ENCODE data around the gene ZNF619. TPM values are rescaled to one million over a fixed set of nuclear protein-coding genes. Genes with fewer than 3 reads are reported as not detected.
A peak's percentile ranks its signal among the peaks of the same experiment; 100 is the strongest.

The ZNF619 gene
- 1 to 10 TPM; 9.6 to 9.8 TPM for total RNA-seq

- peak; percentile 59 to 68 for DNase-seq
- peaks cover 5 to 6% of the 10 kb centered on the region in 2 donors for H3K36me3 Mint-ChIP-seq (ENCODE audit: insufficient read depth in 2 of 2)
- no peaks in the 10 kb centered on the region for H3K9me3 Mint-ChIP-seq
- H3K27ac Mint-ChIP-seq, result peak within 1 kb of the TSS; percentile 99
- ATAC-seq (replicated peaks in 1 of 2), result peak; percentile 82 to 92
- peak within 1 kb of the TSS; percentile 88 to 99 for H3K4me3 Mint-ChIP-seq
- H3K27me3 Mint-ChIP-seq (ENCODE audit: low read depth), result no peaks in the 10 kb centered on the region
- H3K4me1 Mint-ChIP-seq (ENCODE audit: low read depth), result peaks cover 10% of the 10 kb centered on the region
These were observed at the start of gene ZNF619 for GRCh38 chr3:40476478-40477470. TSS of gene ZNF619 (plus strand) at chr3:40477122. CDS start at chr3:40477980, 858 bp downstream.

- DNase-seq, result no peak
- H3K4me3 Mint-ChIP-seq, result no peak overlapping the region
- no peaks in the 10 kb centered on the region for H3K4me1 Mint-ChIP-seq (ENCODE audit: low read depth)
- H3K9me3 Mint-ChIP-seq, result no peaks in the 10 kb centered on the region
- H3K36me3 Mint-ChIP-seq (ENCODE audit: insufficient read depth in 2 of 2), result no peaks in the 10 kb centered on the region
- H3K27me3 Mint-ChIP-seq (ENCODE audit: low read depth), result peaks cover 7% of the 10 kb centered on the region
- H3K27ac Mint-ChIP-seq, result peak overlapping the region; percentile 19
- ATAC-seq (replicated peaks in 1 of 2), result no peak
These were observed 44.1 kb upstream of the ZNF619 start for GRCh38 chr3:40432793-40433192.

- Mint-ChIP-seq H3K27me3 (ENCODE audit: low read depth) (no peaks in the 10 kb centered on the region), H3K36me3 (ENCODE audit: insufficient read depth in 2 of 2) (peaks cover 0 to 2% of the 10 kb centered on the region in 2 donors), H3K4me3 (no peak overlapping the region), H3K27ac (no peak overlapping the region), H3K4me1 (ENCODE audit: low read depth) (no peaks in the 10 kb centered on the region), H3K9me3 (peaks cover 0 to 4% of the 10 kb centered on the region in 2 donors)
- no peak for DNase-seq
- no peak for ATAC-seq (replicated peaks in 1 of 2)
These were observed 39.0 kb upstream of the ZNF619 start for GRCh38 chr3:40437889-40438288.

- H3K27me3 Mint-ChIP-seq (ENCODE audit: low read depth), result no peaks in the 10 kb centered on the region
- peaks cover 0 to 4% of the 10 kb centered on the region in 2 donors for H3K9me3 Mint-ChIP-seq
- H3K4me1 Mint-ChIP-seq (ENCODE audit: low read depth), result no peaks in the 10 kb centered on the region
- no peak overlapping the region for H3K4me3 Mint-ChIP-seq
- ATAC-seq (replicated peaks in 1 of 2), result no peak
- peaks cover 2% of the 10 kb centered on the region in 2 donors for H3K36me3 Mint-ChIP-seq (ENCODE audit: insufficient read depth in 2 of 2)
- no peak for DNase-seq
- no peak overlapping the region for H3K27ac Mint-ChIP-seq
These were observed 31.9 kb upstream of the ZNF619 start for GRCh38 chr3:40445062-40445461.

GRCh38 chr3:40445880-40446279 lies 31.0 kb upstream of the ZNF619 start:
- no peaks in the 10 kb centered on the region for H3K27me3 Mint-ChIP-seq (ENCODE audit: low read depth)
- H3K27ac Mint-ChIP-seq, result peak overlapping the region; percentile 7
- no peak for DNase-seq
- no peaks in the 10 kb centered on the region for H3K9me3 Mint-ChIP-seq
- H3K36me3 Mint-ChIP-seq (ENCODE audit: insufficient read depth in 2 of 2), result peaks cover 2 to 3% of the 10 kb centered on the region in 2 donors
- no peak for ATAC-seq (replicated peaks in 1 of 2)
- H3K4me1 Mint-ChIP-seq (ENCODE audit: low read depth), result peaks cover 3% of the 10 kb centered on the region
- no peak overlapping the region for H3K4me3 Mint-ChIP-seq

- Mint-ChIP-seq H3K36me3 (ENCODE audit: insufficient read depth in 2 of 2) (peaks cover 2 to 3% of the 10 kb centered on the region in 2 donors), H3K27me3 (ENCODE audit: low read depth) (no peaks in the 10 kb centered on the region), H3K4me3 (no peak overlapping the region), H3K9me3 (no peaks in the 10 kb centered on the region), H3K27ac (no peak overlapping the region), H3K4me1 (ENCODE audit: low read depth) (peaks cover 38% of the 10 kb centered on the region)
- DNase-seq (no peak), ATAC-seq (replicated peaks in 1 of 2) (no peak)
These were observed 26.5 kb upstream of the ZNF619 start for GRCh38 chr3:40450438-40450837.

GRCh38 chr3:40451551-40451950 lies 25.4 kb upstream of the ZNF619 start:
- no peak for ATAC-seq (replicated peaks in 1 of 2)
- H3K4me3 Mint-ChIP-seq, result peak overlapping the region; percentile 100

GRCh38 chr3:40452057-40452456 lies 24.9 kb upstream of the ZNF619 start:
- H3K27me3 Mint-ChIP-seq (ENCODE audit: low read depth), result no peaks in the 10 kb centered on the region
- no peaks in the 10 kb centered on the region for H3K9me3 Mint-ChIP-seq
- ATAC-seq (replicated peaks in 1 of 2), result no peak
- peak overlapping the region; percentile 97 for H3K27ac Mint-ChIP-seq
- no peak for DNase-seq
- H3K4me3 Mint-ChIP-seq, result peak overlapping the region; percentile 100
- peaks cover 48% of the 10 kb centered on the region for H3K4me1 Mint-ChIP-seq (ENCODE audit: low read depth)
- H3K36me3 Mint-ChIP-seq (ENCODE audit: insufficient read depth in 2 of 2), result peaks cover 4 to 6% of the 10 kb centered on the region in 2 donors

More at GRCh38 chr3:40451551-40451950, 25.4 kb upstream of the ZNF619 start:
- H3K36me3 Mint-ChIP-seq (ENCODE audit: insufficient read depth in 2 of 2), result peaks cover 2 to 3% of the 10 kb centered on the region in 2 donors
- DNase-seq, result no peak
- H3K27me3 Mint-ChIP-seq (ENCODE audit: low read depth), result no peaks in the 10 kb centered on the region
- H3K9me3 Mint-ChIP-seq, result no peaks in the 10 kb centered on the region
- H3K4me1 Mint-ChIP-seq (ENCODE audit: low read depth), result peaks cover 48% of the 10 kb centered on the region
- H3K27ac Mint-ChIP-seq, result peak overlapping the region; percentile 97

GRCh38 chr3:40452562-40452875 lies 24.4 kb upstream of the ZNF619 start:
- peak overlapping the region; percentile 97 for H3K27ac Mint-ChIP-seq
- peaks cover 5 to 7% of the 10 kb centered on the region in 2 donors for H3K36me3 Mint-ChIP-seq (ENCODE audit: insufficient read depth in 2 of 2)
- no peaks in the 10 kb centered on the region for H3K27me3 Mint-ChIP-seq (ENCODE audit: low read depth)
- H3K4me1 Mint-ChIP-seq (ENCODE audit: low read depth), result peaks cover 48% of the 10 kb centered on the region
- no peaks in the 10 kb centered on the region for H3K9me3 Mint-ChIP-seq
- ATAC-seq (replicated peaks in 1 of 2) (no peak), DNase-seq (no peak)
- H3K4me3 Mint-ChIP-seq, result peak overlapping the region; percentile 100

- Mint-ChIP-seq H3K4me3 (peak overlapping the region; percentile 100), H3K27me3 (ENCODE audit: low read depth) (no peaks in the 10 kb centered on the region), H3K36me3 (ENCODE audit: insufficient read depth in 2 of 2) (peaks cover 8 to 13% of the 10 kb centered on the region in 2 donors), H3K4me1 (ENCODE audit: low read depth) (peaks cover 50% of the 10 kb centered on the region), H3K9me3 (no peaks in the 10 kb centered on the region), H3K27ac (peak overlapping the region; percentile 97)
- DNase-seq, result peak; percentile 95 to 98
- ATAC-seq (replicated peaks in 1 of 2), result peak; percentile 91 to 92
These were observed 23.8 kb upstream of the ZNF619 start for GRCh38 chr3:40452876-40453730.

GRCh38 chr3:40453933-40454332 lies 23.0 kb upstream of the ZNF619 start:
- Mint-ChIP-seq H3K4me3 (peak overlapping the region; percentile 100), H3K36me3 (ENCODE audit: insufficient read depth in 2 of 2) (peaks cover 11 to 19% of the 10 kb centered on the region in 2 donors), H3K27ac (peak overlapping the region; percentile 97), H3K4me1 (ENCODE audit: low read depth) (peaks cover 58% of the 10 kb centered on the region), H3K9me3 (no peaks in the 10 kb centered on the region), H3K27me3 (ENCODE audit: low read depth) (no peaks in the 10 kb centered on the region)
- ATAC-seq (replicated peaks in 1 of 2), result no peak
- no peak for DNase-seq

GRCh38 chr3:40455328-40455727 lies 21.6 kb upstream of the ZNF619 start:
- Mint-ChIP-seq H3K27ac (peak overlapping the region; percentile 79), H3K4me1 (ENCODE audit: low read depth) (peaks cover 68% of the 10 kb centered on the region), H3K36me3 (ENCODE audit: insufficient read depth in 2 of 2) (peaks cover 11 to 27% of the 10 kb centered on the region in 2 donors), H3K27me3 (ENCODE audit: low read depth) (no peaks in the 10 kb centered on the region), H3K4me3 (peak overlapping the region; percentile 84 to 99), H3K9me3 (no peaks in the 10 kb centered on the region)
- ATAC-seq (replicated peaks in 1 of 2) (no peak), DNase-seq (no peak)
